Activated CD4-positive, alpha-beta T cell treated with anti-CD3 and anti-CD28 coated beads, Interleukin-2, amount 10 ng/mL, durations not matched to agents 7 days and 5 days (primary cell): ENCODE measurements around the gene JMY. TPM values are rescaled to one million over a fixed set of nuclear protein-coding genes. Genes with fewer than 3 reads are reported as not detected.

Source experiments
- CTCF ChIA-PET: fragments of 350-600 bp; sonication (Branson Sonifier 250); formaldehyde crosslinking; loops from one replicate; lab custom pipeline; 2021; ENCODE audit warnings: antibody characterized with exemption; lab: Charles Lee
- POLR2A ChIA-PET: fragments of 350-600 bp; sonication (Branson Sonifier 250); formaldehyde crosslinking; loops from one replicate; lab custom pipeline; 2021; ENCODE audit warnings: antibody characterized with exemption; lab: Charles Lee
- DNase-seq: peaks from one replicate; pipeline ENCODE4 v3.0.0-alpha.2; 2020
- H3K27ac Mint-ChIP-seq: one replicate; pipeline ENCODE4 v1.8.0; 2021; ENCODE audit warnings: mild to moderate bottlenecking, moderate library complexity, mixed read lengths
- H3K27me3 Mint-ChIP-seq: one replicate; pipeline ENCODE4 v1.8.0; 2021; ENCODE audit warnings: mixed read lengths
- H3K36me3 Mint-ChIP-seq: one replicate; pipeline ENCODE4 v1.8.0; 2021; ENCODE audit warnings: low read depth, mixed read lengths
- H3K4me1 Mint-ChIP-seq: one replicate; pipeline ENCODE4 v1.8.0; 2021; ENCODE audit warnings: mixed read lengths
- H3K4me3 Mint-ChIP-seq: one replicate; pipeline ENCODE4 v1.8.0; 2021; ENCODE audit warnings: mild to moderate bottlenecking, moderate library complexity, mixed read lengths
- H3K9me3 Mint-ChIP-seq: one replicate; pipeline ENCODE4 v1.8.0; 2021; ENCODE audit warnings: mixed read lengths
- total RNA-seq, 2 experiments: library from RNA; stranded (reverse); gene quantifications; one replicate each; pipeline ENCODE4 v1.2.3, GENCODE V29; 2021

Gene JMY
- total RNA-seq, 2 experiments from 2014 or later: 4.5 to 4.8 TPM

- ChIA-PET CTCF (no interaction called here), POLR2A (no interaction called here)
- no peak for DNase-seq
- Mint-ChIP-seq H3K27ac (no peak overlapping the region), H3K4me3 (no peak overlapping the region), H3K36me3 (no peaks in the 10 kb centered on the region), H3K9me3 (no peaks in the 10 kb centered on the region), H3K4me1 (no peaks in the 10 kb centered on the region), H3K27me3 (peaks cover 2% of the 10 kb centered on the region)
Measured at GRCh38 chr5:79329453-79329852, 93.5 kb downstream of the JMY start.

GRCh38 chr5:79330071-79330470, 94.1 kb downstream of the JMY start:
- no peaks in the 10 kb centered on the region for H3K4me1 Mint-ChIP-seq
- no peak for DNase-seq
- H3K36me3 Mint-ChIP-seq: no peaks in the 10 kb centered on the region
- H3K27ac Mint-ChIP-seq: no peak overlapping the region
- ChIA-PET CTCF (no interaction called here), POLR2A (no interaction called here)
- no peak overlapping the region for H3K4me3 Mint-ChIP-seq
- H3K27me3 Mint-ChIP-seq: peaks cover 2% of the 10 kb centered on the region
- no peaks in the 10 kb centered on the region for H3K9me3 Mint-ChIP-seq

DNA sequence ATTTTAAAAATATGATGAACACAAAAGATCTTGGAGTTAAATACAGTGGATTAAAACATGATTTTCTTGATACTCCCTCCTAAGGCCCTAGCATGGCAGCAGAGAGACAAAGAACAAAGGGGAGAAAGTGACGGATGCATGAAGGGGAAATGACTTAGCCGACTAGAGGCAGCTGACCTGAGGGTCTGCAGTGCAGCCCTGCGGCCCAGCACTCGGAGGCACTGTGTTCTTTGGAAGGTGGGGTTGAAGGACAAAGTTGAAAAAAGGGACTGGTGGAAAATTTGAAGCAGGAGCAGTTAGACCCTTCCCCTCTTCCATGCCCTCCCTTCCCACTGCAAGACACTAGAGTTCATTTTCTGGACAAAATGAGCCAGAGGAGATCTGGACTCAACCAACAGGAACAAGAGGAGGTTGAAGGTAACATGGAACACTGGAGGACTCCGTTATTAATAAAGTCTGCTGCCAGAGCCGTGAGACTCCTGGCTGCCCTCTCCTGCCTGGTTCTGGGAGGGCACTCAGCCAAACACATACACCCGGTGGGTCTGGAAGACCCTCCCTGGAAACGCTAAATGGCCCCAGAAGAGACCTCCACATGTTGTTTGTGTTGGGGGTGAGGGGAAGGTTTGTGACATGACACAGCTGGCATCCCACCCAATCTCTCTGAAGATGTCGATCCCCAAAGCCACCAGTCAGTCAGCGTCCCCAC, 98.1 kb downstream of the JMY start:
- ChIA-PET POLR2A (no interaction called here), CTCF (interaction anchor here (0.5 kb wide), 1 partner anchor 973 kb away, joined by 3 read pairs; no protein-coding TSS in a partner anchor)
- no peak for DNase-seq

GRCh38 chr5:79346420-79346824, 110.5 kb downstream of the JMY start:
- Mint-ChIP-seq H3K4me3 (no peak overlapping the region), H3K9me3 (no peaks in the 10 kb centered on the region)

More for the DNA sequence above, 98.1 kb downstream of the JMY start:
- no peaks in the 10 kb centered on the region for H3K4me1 Mint-ChIP-seq
- H3K27me3 Mint-ChIP-seq: peaks cover 19% of the 10 kb centered on the region
- H3K27ac Mint-ChIP-seq: no peak overlapping the region
- no peaks in the 10 kb centered on the region for H3K36me3 Mint-ChIP-seq
- no peak overlapping the region for H3K4me3 Mint-ChIP-seq
- no peaks in the 10 kb centered on the region for H3K9me3 Mint-ChIP-seq

GRCh38 chr5:79349047-79349446, 113.1 kb downstream of the JMY start:
- no peaks in the 10 kb centered on the region for H3K27me3 Mint-ChIP-seq
- no peak overlapping the region for H3K4me3 Mint-ChIP-seq
- H3K4me1 Mint-ChIP-seq: no peaks in the 10 kb centered on the region
- no peaks in the 10 kb centered on the region for H3K36me3 Mint-ChIP-seq
- POLR2A ChIA-PET: no interaction called here
- H3K27ac Mint-ChIP-seq: no peak overlapping the region
- H3K9me3 Mint-ChIP-seq: no peaks in the 10 kb centered on the region
- CTCF ChIA-PET: no interaction called here
- DNase-seq: no peak

More at GRCh38 chr5:79346420-79346824, 110.5 kb downstream of the JMY start:
- POLR2A ChIA-PET: no interaction called here
- Mint-ChIP-seq H3K27ac (no peak overlapping the region), H3K4me1 (no peaks in the 10 kb centered on the region), H3K27me3 (no peaks in the 10 kb centered on the region), H3K36me3 (no peaks in the 10 kb centered on the region)
- CTCF ChIA-PET: no interaction called here
- DNase-seq: no peak

DNA sequence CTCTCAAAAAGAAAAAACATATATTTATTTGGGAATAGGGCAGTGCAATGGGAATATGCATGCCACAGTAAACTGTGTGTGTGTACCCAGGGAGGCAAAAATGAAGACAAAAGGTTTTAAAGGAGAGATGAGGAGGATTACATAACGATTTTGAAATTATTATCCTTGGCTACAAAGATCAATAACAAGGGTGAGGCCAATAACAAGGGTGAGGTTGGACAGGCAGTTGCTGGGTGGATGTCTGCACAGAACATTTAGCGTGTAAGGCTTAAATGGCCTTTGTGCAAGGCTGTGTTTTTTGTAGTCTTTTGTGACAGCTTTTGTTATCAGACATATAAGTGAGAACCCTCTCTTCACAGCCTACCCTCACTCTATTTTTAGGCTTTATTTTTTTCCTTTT, 114.0 kb downstream of the JMY start:
- Mint-ChIP-seq H3K9me3 (no peaks in the 10 kb centered on the region), H3K27me3 (no peaks in the 10 kb centered on the region), H3K27ac (no peak overlapping the region), H3K4me1 (no peaks in the 10 kb centered on the region), H3K36me3 (no peaks in the 10 kb centered on the region), H3K4me3 (no peak overlapping the region)
- no peak for DNase-seq
- ChIA-PET CTCF (no interaction called here), POLR2A (no interaction called here)

DNA sequence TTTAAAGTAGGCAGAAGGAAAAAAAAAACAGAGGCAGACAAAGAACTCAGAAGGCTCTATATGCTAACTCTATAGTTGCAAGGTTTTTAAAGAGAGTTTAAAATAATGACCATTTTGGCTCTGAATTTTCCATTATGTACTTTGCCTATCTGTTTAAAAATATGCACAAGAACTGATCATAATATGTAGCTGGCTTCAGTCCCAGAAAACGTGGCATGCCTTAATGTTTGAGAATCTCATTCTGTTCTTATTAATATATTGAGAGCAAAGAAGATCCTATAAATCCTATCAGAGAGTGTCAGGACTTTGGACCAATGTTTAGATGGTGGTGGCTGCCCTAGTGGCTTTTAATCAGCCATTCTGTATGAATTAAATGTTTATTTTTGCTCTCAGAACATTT, 121.5 kb downstream of the JMY start:
- H3K27me3 Mint-ChIP-seq: peaks cover 6% of the 10 kb centered on the region
- POLR2A ChIA-PET: no interaction called here
- H3K27ac Mint-ChIP-seq: no peak overlapping the region
- H3K36me3 Mint-ChIP-seq: no peaks in the 10 kb centered on the region
- H3K4me3 Mint-ChIP-seq: no peak overlapping the region
- no peaks in the 10 kb centered on the region for H3K4me1 Mint-ChIP-seq
- CTCF ChIA-PET: interaction anchor here (1.4 kb wide), 1 partner anchor 11 kb away, joined by 3 read pairs; no protein-coding TSS in a partner anchor
- H3K9me3 Mint-ChIP-seq: peaks cover 1% of the 10 kb centered on the region
- no peak for DNase-seq

Other genes starting within 250 kb of the JMY start
- not detected for gene DMGDH, start 166.5 kb upstream of the JMY start, total RNA-seq
- not detected for gene BHMT2, start 166.4 kb upstream of the JMY start, total RNA-seq
- gene BHMT, start 124.3 kb upstream of the JMY start, total RNA-seq: not detected